Measurements from ENCODE around the gene RASA2. TPM values are rescaled to one million over a fixed set of nuclear protein-coding genes. Genes with fewer than 3 reads are reported as not detected.
"Not testable (repeated sequence)": the region's sequence is repeated elsewhere in the genome, so short reads cannot be mapped to it uniquely, and the experiment has no call there.

RASA2 gene
- total RNA-seq, 6 experiments from 2014 or later = 12.6 to 17.7 (median 14.5) TPM

GRCh38 chr3:141493184-141493583, 6.4 kb downstream of the RASA2 start:
- no peak overlapping the region for H3K4me3 Mint-ChIP-seq
- H3K27ac Mint-ChIP-seq = no peak overlapping the region
- peaks cover 5% of the 10 kb centered on the region; the same call in 1 of the 2 replicates for H3K36me3 Mint-ChIP-seq (ENCODE audit: low read depth)
- H3K4me1 Mint-ChIP-seq (ENCODE audit: low read depth) = peaks cover 46% of the 10 kb centered on the region
- H3K27me3 Mint-ChIP-seq (ENCODE audit: insufficient read depth) = no peaks in the 10 kb centered on the region
- DNase-seq = no peak
- H3K9me3 Mint-ChIP-seq = no peaks in the 10 kb centered on the region
- no peak for TF ChIP-seq CTCF (IDR thresholded peaks at IDR 0.05)

GRCh38 chr3:141497589-141497988, 10.8 kb downstream of the RASA2 start:
- H3K4me1 Mint-ChIP-seq (ENCODE audit: low read depth) = peaks cover 30% of the 10 kb centered on the region
- H3K27ac Mint-ChIP-seq = not testable (repeated sequence)

GRCh38 chr3:141498598-141499223, 11.9 kb downstream of the RASA2 start:
- Mint-ChIP-seq H3K4me1 (ENCODE audit: low read depth) (peaks cover 29% of the 10 kb centered on the region), H3K9me3 (no peaks in the 10 kb centered on the region), H3K27me3 (ENCODE audit: insufficient read depth) (no peaks in the 10 kb centered on the region; the same call in 1 of the 2 replicates), H3K4me3 (no peak overlapping the region), H3K27ac (no peak overlapping the region), H3K36me3 (ENCODE audit: low read depth) (no peaks in the 10 kb centered on the region; the same call in 1 of the 2 replicates)
- DNase-seq = no peak
- TF ChIP-seq CTCF (IDR thresholded peaks at IDR 0.05) = no peak

More at GRCh38 chr3:141497589-141497988, 10.8 kb downstream of the RASA2 start:
- H3K27me3 Mint-ChIP-seq (ENCODE audit: insufficient read depth); H3K4me3 Mint-ChIP-seq; DNase-seq; H3K36me3 Mint-ChIP-seq (ENCODE audit: low read depth); H3K9me3 Mint-ChIP-seq: not testable (repeated sequence)

GRCh38 chr3:141499284-141499683, 12.5 kb downstream of the RASA2 start:
- no peaks in the 10 kb centered on the region; the same call in 1 of the 2 replicates for H3K36me3 Mint-ChIP-seq (ENCODE audit: low read depth)
- no peaks in the 10 kb centered on the region; the same call in 1 of the 2 replicates for H3K27me3 Mint-ChIP-seq (ENCODE audit: insufficient read depth)
- no peak overlapping the region for H3K27ac Mint-ChIP-seq
- peaks cover 29% of the 10 kb centered on the region for H3K4me1 Mint-ChIP-seq (ENCODE audit: low read depth)
- no peak for TF ChIP-seq CTCF (IDR thresholded peaks at IDR 0.05)
- no peaks in the 10 kb centered on the region for H3K9me3 Mint-ChIP-seq
- DNase-seq = no peak
- H3K4me3 Mint-ChIP-seq = no peak overlapping the region

GRCh38 chr3:141499965-141500364, 13.1 kb downstream of the RASA2 start:
- no peak for TF ChIP-seq CTCF (IDR thresholded peaks at IDR 0.05)
- Mint-ChIP-seq H3K27ac (no peak overlapping the region), H3K4me1 (ENCODE audit: low read depth) (peaks cover 29% of the 10 kb centered on the region), H3K27me3 (ENCODE audit: insufficient read depth) (no peaks in the 10 kb centered on the region; the same call in 1 of the 2 replicates), H3K36me3 (ENCODE audit: low read depth) (no peaks in the 10 kb centered on the region; the same call in 1 of the 2 replicates), H3K9me3 (no peaks in the 10 kb centered on the region), H3K4me3 (no peak overlapping the region)
- no peak for DNase-seq

GRCh38 chr3:141500397-141500796, 13.6 kb downstream of the RASA2 start:
- Mint-ChIP-seq H3K4me1 (ENCODE audit: low read depth) (peaks cover 29% of the 10 kb centered on the region), H3K27me3 (ENCODE audit: insufficient read depth) (no peaks in the 10 kb centered on the region; the same call in 1 of the 2 replicates), H3K9me3 (no peaks in the 10 kb centered on the region), H3K27ac (no peak overlapping the region), H3K36me3 (ENCODE audit: low read depth) (no peaks in the 10 kb centered on the region; the same call in 1 of the 2 replicates), H3K4me3 (no peak overlapping the region)
- TF ChIP-seq CTCF (IDR thresholded peaks at IDR 0.05) = no peak
- DNase-seq = no peak

Data from HFFc6 (cell line).